HG02571 (cell line): ENCODE results near the gene C2orf49.

ENCODE experiments used
- ATAC-seq: cut with Tn5 transposase; IDR thresholded peaks from one replicate; pipeline ENCODE4 v1.9.1; 2021; ENCODE audit warnings: mild to moderate bottlenecking, moderate library complexity; ENCODE audit not compliant: unreplicated experiment

Gene C2orf49

DNA sequence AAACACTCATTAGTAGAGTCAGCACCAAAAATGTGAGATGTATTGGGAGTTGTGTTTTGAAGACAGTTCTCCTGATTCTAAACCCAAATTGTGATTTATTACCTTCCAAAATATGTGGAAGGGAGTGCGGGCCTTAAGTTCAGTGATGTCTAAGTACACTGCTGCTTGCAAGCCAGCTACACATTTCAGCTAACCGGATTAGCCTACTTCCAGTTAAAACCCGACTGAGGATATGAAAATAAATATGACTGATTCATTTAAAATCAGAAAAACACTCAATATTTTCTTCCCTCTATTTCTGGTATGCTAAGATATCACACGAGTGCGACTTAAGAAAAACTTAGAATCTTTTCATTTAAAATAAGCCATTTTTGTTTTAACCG is 60.6 kb downstream of the C2orf49 start:
- ATAC-seq = no peak

DNA sequence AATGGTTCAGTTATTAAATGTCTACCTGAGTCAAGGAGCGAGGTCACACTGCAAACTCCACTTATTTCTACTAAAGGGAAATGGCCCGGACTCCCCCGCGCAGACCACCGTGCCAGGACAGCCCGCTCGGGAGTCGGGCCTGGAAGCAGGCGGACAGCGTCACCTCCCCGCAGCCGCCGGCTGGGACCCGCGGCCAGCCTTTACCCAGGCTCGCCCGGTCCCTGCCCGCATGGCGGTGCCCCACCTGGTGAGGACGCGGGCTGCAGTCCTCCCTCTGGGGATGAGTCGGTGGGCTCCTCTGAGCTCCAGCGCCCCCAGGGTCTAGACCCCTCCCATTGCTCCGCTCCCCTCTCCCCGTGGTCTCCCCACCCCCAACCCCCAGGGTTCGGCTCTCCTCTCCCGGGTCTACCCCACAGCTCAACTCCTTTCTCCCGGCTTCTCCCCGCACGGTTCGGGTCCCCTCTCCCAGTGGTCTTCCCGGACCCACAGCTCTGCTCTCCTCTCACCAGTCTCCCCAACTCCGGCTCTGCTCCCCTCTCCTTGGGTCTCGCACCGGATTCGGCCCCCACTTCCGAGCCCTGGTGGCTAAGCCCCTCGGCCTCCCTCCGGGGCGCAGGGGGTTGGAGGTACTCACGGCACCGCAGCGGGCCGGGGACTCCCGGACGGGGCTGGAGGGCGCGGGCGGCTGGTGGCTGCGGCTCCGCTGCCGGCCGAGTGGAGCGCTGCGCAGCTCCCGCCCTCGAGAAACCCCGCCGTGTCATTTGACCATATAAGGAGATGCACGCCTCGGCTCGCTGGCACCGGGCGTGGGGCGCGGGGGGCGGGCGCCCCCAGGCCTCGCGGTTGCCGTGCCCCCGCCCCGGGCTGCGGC is 61.2 kb downstream of the C2orf49 start, which contains the start of gene FHL2:
TSS of gene FHL2 (minus strand) at position 716 of the 871 bp plus-strand sequence. CDS start 12,535 bp downstream, outside the sequence.
- peak; percentile 97 for ATAC-seq
